Loucy (cell line): ENCODE measurements around the gene ZNF555.

Experiments
- CTCF ChIP-seq: fragments of 200-600 bp; sonication (generic); conservative IDR thresholded peaks from 2 replicates; pipeline ENCODE4 v1.5.1; 2014; ENCODE audit warnings: mild to moderate bottlenecking, antibody characterized with exemption, low read length
- EZH2phosphoT487 ChIP-seq: fragments of 200-600 bp; IDR thresholded peaks from 2 replicates; pipeline ENCODE4 v1.6.1; 2018; ENCODE audit warnings: antibody characterized with exemption, mild to moderate bottlenecking, moderate library complexity, borderline replicate concordance

- no peak for TF ChIP-seq CTCF
- TF ChIP-seq EZH2phosphoT487: no peak
Measured at GRCh38 chr19:2798733-2799132, 42.5 kb upstream of the ZNF555 start.
